ENCODE data around the gene COQ9.

The COQ9 gene

DNA sequence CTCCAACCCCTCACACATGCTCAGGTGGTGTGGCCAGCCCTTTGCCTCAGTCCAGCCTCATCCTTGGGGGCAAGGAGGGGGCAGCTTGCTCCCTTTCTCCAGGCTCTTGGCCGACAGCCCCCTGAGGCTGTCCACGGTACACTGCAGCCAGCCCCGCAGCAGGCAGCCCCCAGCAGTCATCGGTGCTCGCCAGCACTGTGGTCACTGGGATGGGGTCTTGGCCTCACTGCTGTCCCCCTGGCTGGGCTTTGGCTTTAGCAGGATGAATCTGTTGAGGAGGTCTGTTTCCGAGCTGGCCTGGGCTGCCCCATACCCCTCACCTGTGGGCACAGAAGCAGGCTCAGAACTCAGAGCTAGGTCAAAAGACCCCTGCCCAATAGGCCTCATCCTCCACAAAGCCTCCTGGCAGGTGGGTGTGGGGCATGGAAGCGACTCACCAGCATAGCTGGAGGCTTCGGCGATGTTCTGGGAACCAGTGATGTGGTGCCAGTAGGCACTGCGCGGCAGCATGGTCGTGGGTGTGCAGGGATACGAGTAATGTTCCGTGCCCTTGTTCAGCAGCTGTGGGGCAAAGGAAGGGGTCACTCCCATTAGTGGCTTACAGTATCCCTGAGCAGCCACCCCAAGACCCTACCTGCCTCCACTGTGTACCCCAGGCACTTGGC, 26.0 kb downstream of the COQ9 start:
- no peak for DNase-seq (ENCODE audit: low spot score)

DNA sequence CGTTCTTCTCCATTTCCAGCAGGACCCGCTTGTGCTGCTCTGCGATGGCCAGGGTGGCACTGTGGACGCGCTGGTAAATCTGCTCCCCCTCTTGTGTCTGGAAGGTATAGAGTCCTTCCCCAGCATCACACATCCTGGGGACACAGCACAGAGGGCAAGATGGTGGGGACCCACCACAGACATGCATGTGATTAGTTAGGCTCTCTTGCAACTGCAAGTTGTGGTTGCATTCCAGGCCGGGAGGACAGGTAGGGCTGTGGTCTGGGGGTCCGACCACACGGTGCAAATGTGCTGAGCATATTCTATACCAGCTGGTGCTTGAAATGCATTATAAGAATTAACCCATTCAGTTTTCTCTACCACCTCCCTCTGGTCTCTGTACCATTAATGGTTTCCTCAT, 26.6 kb downstream of the COQ9 start:
- DNase-seq (ENCODE audit: low spot score): no peak

DNA sequence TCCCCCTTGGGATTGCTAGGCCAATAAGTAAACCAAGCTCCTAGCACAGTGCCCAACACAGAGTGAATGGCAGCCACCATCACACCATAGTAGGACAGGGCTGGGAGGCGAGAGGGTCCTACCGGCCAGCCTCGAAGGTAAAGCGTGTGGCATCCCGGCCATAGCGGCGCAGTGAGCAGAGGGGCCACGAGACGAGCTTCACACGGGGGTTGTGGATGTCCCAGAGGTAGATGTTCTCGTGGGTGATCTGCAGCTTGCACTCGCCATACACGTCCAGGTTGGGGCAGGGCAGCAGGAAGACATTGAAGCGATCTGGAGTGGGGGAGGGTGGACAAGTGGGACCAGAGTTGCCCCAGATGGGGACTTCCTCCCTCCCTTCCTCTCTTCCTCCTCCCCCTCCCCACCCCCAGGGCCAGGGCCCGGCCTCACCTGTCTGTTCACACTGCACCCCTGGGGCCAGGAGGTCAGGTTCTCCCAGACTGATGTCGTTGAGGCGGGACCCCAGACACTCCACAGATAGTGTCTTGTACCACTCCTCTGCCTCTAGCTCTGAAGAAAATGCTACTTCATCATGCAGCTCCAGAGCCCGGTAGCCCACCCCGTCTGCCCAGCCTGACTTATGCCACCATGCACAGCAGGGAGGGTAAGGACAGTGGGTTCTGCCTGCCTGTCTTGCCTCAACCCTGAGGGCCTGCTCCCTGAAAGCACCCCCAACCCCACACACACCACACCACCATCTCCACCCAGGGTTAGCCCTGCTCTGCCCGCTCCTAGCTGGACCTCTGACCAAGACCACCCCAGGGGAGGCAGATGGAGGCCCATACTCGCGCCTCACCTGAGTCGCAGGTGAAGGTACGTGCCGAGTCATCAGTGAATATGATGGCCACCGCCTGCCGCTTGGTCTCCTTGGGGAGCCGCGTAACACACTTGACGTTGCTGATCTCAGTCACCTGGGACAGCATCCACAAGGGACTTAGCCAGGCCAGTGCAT, 27.7 kb downstream of the COQ9 start:
- no peak for DNase-seq (ENCODE audit: low spot score)

DNA sequence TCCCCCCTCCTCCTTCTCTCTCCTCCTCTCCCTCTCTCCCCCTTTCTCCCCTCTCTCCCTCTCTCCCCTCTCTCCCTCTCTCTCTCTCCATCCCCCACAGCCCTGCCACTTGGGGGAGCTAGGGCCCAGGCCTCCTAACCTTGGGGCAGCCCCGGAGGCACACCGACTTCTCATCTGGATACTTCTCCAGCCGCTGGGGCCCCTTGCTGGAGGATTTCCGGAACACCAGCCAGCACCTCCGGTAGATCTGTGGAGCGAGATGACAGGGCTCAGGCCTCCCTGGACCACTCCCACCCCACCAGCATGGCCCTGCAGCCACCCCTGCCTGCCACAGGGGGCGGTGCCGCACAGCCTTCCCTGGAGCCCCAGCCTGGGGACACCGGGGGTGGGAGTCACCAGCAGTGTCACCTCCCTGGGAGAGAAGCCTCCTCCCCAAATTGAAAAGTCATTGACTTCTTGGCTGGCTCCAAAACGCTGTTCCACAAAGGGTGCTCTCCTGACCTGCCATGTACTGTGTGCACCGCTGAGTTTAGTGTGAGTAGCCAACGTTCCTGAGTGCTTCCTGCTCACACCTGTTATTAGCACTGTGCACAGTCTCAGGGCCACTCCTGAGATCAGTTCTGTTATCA, 28.5 kb downstream of the COQ9 start:
- no peak for DNase-seq (ENCODE audit: low spot score)

DNA sequence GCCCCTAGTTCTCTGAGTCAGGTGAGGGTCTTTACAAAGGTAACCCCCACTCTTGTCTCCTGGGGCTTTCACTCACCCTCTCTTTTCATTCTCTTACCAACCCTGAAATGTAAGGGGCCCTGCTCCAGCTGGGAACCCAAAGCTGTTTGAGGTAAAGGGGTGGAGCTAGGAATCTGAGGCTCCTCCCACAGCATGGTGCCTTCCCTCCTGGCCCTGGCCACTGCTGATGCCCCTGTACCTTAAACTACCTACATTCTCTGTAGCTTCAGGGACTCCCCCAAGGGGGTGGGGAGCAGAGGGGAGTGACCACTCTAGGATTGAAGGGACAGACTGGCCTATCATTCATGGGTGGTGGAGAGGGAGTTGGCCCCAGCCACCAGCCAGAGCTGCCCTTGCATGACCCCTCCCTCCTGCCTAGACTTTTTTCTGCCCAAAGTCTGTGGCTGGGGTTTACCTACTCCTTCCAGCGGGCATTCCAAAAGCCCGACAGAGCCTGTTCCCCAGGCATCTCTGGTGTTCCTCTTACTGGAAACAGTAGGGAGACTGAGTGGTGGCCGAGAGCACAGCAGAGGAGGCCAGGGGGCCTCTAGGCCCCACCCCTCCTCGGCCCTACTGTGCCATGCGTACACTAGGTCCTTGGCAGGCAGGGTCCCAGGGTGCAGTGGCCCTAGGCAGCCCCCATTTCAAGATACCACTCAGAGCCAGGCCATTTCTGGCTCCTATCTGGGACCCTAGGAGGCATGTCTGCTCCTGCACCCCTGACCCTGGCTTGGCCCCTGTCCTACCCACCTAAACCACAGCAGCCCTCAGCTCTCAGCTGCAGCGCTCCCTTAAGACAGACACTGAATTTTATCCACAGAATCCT, 29.5 kb downstream of the COQ9 start:
- no peak for DNase-seq (ENCODE audit: low spot score)

DNA sequence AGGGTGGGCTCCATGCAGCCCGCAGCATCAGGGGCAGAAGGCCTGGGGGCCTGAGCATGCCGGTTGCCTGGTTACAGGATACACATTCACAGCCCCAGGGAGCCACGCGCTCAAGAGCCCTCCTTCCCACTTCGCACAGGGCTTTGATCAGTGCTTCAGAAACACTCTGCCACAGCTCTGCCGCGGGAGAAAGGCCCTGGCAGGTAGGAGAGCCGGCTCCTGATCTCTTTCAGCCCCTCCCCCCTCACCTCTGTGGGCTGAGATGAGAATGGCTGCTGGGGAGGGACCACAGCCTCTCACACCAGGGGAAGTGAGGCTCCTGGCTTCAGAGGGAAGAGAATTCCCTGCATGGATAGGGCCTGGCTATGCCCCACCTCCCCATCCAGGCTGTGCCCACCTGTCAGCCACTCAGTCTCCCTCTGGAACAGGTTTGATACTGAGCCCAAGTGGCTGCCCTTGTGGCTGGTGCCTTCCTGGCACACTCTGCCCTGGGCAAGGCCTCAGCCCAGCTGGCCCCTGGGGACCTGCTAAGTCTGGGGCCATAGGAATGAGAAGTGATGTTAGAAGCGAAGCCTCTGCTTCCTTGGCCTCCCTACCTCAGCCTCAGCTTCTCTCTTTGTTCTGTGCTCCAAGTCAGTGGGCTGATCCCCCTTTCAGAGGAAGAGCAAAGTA, 30.4 kb downstream of the COQ9 start:
- DNase-seq (ENCODE audit: low spot score): no peak

DNA sequence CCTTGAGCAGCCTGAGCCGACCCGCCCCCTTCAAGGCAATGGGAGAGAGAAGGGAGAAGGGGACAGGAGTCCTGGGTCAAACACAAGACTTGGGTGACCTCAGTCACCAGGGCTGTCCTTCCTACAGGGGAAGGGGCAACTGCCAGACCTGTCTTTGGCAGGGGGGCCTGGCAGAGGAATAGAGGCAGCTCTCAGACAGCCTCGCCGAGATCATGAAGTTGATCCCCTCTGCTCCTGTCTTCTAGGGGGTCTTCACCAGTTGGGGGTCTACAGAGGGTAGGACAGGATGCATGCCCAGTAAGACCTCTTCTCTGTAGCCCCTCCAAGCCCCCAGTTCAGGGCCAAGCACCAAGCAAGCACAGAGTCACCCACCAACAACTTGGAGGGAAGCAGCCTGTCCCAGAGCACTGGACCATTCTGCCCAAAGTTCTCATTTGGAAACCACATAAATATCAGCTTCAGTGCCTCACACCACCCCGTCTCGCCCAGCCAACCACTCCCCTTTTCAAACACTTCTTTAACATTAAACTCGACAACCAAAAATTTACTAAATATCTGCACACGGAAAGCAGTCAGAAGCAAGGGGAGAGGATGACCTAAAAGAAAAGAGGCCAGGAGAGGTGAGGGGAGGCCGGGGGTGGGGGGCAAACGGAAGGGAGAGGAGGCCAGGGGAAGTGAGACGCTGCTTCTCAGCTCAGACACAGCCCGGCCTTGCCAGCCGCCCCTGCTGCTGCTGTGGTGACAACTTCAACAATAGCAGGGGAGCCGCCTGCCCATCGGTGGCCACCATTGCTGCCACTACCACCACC, 31.3 kb downstream of the COQ9 start:
- DNase-seq (ENCODE audit: low spot score): no peak

DNA sequence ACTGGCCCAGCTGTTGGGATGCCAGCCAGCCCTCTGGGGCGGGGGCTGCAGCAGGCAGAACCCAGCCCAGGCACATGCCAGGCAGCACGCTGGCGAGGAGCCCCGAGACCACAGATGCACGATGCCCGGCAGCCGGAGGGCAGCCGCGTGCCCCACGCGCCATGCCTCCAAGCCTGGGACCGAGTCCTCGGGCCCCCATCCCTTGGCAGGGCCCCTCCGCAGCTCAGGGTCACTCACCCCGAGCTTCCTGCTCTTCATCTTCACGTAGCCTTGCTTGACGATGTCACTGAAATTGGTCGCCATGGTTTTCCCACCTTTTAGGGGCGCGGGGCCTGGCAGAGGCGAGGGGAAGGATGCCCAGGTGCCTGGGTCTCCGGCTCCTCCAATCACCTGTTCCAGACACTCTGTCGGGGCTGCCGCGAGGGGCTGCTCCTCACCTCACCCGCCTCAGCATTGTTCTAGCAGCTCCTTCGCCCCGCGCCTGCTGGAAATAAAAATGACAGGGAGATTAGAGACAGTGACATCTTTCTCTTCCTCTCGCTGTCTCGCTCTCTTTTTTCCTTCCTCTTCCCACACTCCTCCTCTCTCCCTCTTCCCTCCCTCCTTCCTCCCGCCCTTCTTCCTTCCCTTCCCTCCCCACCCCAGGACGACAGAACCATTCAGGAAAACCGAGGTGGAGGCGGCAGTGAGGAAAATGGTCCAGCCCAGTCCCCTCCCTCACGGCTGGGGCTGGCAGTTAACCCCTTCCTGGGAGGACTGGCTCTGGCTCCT, 32.1 kb downstream of the COQ9 start:
- no peak for DNase-seq (ENCODE audit: low spot score)

DNA sequence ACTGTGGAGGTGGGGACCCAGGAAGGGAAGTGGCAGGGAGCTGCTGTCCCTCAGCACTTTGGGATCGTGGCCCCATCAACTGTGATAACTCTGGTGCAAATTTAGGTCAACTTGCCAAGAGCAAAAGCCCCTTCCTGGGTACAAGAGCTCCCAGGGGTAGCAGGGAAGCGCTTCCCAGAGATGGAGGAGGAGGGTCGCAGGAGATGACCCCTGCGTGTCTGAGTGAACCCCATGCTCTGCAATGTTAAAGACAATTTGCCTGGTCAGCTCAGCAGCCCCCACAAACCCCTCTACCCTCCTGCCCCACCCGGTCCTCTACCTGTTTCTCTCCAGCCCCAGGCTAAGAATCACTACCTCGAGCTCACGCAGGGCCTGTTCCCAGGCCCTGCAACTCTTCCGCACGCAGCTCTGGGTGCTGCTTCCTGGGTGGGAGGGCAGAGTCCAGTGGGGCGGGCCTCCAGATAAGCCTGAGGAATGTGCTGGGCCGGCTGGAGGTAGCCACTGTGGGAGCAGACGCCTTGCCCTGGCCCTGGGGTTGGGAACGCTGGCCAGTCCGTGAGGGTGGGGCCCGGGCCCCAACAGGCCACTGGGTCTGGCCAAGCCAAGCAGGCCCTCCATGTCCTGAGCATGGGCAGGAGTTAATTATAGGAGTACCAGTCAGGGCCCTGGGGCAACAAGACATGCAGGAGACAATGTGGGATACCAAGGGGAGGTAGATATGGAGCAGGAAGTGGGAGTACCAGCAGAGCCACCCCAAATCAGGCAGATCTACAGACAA, 32.9 kb downstream of the COQ9 start:
- no peak for DNase-seq (ENCODE audit: low spot score)

DNA sequence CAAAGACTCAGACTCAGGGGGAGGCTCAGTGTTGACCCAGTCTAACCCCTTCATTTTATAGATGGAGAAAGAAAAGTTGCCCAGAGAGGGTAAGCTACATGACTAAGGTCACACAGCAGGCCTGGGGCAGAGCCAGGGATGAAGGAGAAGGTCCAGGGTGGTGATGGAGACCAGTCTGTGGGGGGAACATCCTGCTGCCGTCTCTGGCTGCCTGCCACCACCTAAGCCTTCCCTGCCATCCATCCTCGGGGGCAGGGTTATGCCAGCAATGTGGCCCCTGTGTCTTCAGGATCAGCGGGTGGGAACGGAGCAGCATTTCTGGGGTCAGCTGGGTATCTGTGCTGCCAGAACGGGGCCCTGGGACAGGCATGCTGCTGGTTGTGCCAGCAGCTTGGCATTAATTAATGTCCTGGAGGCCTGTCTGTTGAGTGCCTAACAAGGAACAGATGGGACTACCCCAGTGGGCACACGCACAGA, 33.5 kb downstream of the COQ9 start:
- no peak for DNase-seq (ENCODE audit: low spot score)

DNA sequence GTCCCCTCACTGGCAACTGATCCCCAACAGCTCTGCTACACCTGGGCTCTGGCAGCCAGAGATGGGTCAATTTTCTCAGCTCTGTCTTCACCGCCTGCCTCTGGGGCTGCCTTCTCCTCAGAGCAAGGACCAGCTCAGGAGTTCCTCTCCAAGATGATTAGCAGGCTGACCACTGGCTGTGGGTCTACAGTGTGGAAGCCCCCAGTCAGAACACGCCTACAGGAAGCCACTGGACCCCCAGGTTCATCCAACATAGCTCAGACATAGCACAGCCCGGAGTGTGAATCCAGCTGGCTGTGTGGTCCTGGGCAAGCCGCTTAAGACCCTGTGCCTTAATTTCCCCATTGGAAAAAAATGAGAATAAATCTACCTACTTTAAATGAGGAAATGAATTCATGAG, 34.1 kb downstream of the COQ9 start:
- no peak for DNase-seq (ENCODE audit: low spot score)

DNA sequence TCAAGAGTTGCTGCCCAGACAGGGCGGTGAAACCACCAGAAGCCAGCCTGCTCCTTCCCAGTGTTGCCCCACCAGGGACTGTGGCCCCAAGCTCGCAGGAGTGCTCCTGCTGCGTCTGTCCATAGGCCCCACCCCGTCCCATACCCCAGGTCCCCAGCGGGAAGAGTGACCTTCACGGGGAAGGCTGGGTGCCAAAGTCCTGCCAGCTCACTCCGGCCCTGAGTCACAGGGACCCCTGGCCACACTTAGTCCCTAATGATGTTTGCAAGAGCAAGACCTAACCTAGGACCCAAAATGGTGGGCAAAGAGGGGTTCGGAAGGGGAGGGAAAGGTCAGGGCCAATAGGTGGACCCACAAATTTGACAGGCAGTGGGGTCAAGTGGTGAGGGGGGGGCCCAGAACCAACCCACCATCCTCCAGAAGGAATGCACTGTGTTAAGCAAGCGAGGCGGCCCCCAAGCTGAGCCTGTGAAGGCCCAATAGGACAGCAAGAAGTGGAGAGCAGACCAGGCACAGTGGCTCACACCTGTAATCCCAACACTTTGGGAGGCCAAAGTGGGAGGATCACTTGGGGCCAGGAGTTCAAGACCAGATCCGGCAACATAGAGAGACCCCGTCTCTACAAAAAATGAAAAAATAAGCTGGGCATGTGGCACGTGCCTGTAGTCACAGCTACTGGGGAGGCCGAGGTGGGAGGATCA, 35.7 kb downstream of the COQ9 start:
- DNase-seq (ENCODE audit: low spot score): no peak

DNA sequence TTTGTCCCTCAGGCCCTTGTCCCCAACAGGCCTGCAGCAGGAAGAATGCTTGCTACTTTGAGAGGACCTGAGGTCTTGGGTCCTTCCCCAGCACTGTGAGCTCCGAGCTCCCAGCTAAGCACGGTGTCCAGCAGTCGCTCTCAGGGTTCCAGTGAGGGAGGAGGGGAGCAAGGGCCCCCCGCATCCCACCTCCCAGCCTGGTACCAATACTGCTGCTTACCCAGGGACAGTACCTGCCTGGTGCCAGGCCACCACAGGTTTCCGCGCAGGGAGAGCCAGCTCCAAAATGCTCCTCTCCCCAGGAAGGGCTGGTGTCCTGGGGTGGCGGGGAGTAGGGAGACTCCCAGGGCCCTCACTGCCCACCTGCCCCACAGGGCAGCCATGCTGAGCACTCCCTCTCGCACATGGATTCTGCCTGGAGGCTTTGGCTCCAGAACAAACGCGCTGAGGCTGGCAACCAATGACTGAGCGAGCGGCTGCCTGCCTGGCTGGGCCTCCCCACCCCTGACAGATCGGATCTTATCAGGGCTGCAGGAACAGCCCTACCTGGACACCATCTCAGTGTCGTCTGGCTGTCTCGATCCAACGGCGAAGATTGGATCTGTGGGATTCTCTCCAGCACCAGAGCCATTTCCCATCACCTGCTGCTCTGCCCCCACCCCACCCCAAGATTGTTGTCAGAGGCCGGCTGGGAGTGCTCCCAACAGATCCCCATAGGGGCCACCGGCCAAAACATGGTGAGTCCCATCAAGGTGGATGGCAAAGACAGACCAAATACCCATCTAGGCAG, 36.6 kb downstream of the COQ9 start:
- DNase-seq (ENCODE audit: low spot score): no peak

DNA sequence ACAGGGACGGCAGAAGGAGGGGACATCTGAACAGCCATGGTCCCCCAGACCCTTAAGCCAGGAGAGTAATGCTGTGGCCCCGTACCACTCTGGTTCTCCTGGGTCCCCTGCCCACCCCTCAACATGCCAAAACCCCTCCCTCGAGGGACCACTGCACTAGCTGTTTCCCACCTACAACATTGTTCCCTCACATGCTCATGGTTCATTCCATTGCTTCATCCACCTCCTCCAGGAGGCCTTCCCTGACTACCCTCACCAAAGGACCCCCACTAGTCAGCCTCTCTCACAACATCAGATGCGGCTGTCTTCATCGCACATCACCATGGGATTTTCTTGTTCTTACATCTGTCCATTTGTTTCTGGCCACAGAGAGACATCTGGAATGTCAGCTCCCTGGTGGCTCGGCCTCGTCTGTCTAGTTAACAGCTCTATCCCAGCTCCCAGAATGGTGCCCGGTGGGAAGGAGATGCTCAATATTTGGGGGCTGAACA, 37.3 kb downstream of the COQ9 start:
- DNase-seq (ENCODE audit: low spot score): no peak

DNA sequence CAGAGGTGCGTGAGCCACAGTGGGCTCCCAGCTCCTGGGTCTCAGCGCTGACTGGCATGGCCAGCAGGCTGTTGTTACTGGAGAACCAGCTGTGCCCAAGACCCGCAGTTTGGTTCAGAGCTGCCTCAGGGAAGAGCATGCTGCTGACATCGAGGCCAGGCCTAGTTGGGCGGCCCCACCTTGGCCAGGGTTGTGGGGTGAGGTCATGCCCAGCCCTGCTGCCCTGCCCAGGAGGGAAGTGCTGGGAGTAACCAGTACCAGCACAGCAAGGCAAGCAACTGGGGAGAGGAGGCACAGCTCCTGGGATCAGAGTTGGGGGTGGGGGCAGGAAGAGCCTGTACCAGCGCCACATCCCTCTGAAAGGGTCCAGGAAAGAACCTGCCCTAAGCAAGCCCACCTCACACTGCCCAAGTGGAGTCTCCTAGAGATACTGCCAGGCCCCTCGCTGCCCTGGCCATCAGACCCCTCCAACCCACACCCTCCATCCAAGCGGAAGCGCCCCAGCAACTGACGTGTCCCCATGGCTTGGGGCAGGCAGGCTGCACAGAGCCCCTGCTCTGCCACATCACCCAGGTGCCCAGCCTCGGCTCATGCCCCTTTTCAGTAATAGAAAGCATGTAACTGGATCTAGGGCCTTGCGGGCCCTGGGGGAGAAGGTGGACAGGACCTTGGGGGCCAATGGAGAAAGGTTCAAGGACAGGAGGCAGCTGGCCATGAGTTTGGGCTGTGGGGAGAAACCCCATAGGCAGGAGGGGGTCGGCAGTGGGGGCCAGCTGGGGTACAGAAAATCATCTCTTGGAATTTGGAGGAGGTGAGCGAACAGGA, 38.0 kb downstream of the COQ9 start:
- no peak for DNase-seq (ENCODE audit: low spot score)

All from pons (tissue), 1 donor.